Body of pancreas (tissue), 4 donors: ENCODE measurements around the gene SIGLEC10.

Source experiments
- CTCF ChIP-seq, 7 experiments: fragments of 450-650 bp in 4 of 7; fragments of 200-600 bp in 3 of 7; sonication (generic) in 3 of 7; IDR thresholded peaks; one replicate each; pipeline ENCODE4 v1.5.1; 2016 to 2019; ENCODE audit warnings: antibody characterized with exemption in 7 of 7
- POLR2A ChIP-seq, 3 donors: fragments of 450-650 bp; IDR thresholded peaks; one replicate each; pipeline ENCODE4 v1.6.1; 2016; ENCODE audit warnings: antibody characterized with exemption in 3 of 3, mild to moderate bottlenecking in 2 of 3

GRCh38 chr19:51377422-51377821 lies 40.0 kb downstream of the SIGLEC10 start:
- TF ChIP-seq CTCF (IDR thresholded peaks at IDR 0.05) (no peak), POLR2A (IDR thresholded peaks at IDR 0.05) (no peak)
